Measurements from ENCODE around the gene ADORA1.

Gene ADORA1

DNA sequence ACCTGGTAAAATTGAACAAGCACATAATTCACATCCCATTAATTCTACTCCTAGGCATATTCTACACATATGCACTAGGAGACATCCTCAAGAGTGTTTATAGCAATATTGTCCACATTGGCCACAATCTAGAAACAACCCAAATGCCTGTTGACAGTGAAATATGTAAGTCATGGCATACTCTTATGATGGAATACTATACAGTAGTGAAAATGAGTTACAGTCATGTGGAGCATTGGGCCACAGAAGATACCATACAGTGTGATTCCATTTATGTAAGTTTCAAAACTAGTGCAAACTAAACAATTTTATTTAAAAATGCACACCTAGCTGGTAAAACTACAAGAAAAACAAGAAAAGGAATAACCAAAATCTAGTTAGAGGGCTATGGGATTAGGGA, 82.8 kb downstream of the ADORA1 start:
- no peak for DNase-seq (ENCODE audit: low read depth in 1 of 2, low spot score in 1 of 2)

DNA sequence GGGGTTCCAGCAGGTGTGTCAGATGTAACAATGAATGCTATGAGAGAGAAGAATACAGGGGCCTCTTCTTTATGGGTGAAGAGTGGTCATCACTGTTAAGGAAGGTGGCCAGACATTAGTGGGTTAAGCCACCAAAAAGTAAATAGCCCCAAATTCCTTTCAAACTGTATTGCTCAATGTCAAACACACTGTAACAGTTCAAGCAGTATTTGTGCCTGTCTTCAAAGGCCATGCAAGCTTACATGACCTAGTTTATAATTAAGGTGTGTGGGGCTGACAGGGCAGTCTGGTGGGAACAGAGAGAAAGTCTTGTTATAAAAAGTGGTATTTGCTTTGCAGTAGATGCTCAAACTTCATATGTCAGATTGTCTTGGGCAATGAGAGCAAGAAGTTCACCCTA, 83.5 kb downstream of the ADORA1 start:
- no peak for DNase-seq (ENCODE audit: low read depth in 1 of 2, low spot score in 1 of 2)

DNA sequence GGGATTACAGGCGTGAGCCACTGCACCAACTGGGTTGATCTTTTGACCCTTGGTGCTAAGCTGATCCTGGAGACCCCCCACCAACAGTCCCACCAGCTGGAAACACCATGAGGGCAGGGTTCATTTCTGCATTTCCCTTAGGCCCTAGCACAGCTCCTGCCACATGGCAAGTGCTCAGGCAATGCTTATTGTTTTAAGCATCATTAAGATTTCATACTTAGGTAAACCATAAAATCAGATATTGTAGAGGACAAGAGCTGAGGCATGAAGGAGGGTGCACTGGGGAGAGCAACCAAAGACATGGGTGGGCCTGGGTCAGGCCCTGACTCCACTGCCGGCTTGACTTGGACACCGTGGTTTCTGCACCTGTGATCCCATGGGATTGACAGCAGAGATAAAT, 84.3 kb downstream of the ADORA1 start:
- no peak for DNase-seq (ENCODE audit: low read depth in 1 of 2, low spot score in 1 of 2)

DNA sequence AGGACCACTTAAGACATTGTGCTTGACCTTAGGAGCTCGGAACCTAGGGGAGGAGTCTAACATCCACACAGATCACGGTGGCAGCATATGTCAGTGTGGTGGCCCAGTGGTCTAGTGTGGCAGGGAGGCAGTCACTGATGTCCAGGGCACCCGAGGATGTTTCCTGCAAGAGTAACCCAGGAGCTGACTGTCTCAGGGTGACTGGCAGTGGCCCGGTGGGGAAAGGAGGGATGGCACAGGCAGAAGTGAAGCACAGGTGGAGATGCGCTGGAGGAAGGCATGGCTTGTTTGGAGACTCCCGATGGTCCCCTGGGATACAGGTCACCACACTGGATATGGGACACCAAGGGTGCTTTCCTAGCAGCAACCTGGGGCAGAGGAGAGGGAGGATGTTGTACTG, 85.6 kb downstream of the ADORA1 start:
- DNase-seq (ENCODE audit: low read depth in 1 of 2, low spot score in 1 of 2) = no peak

- DNase-seq (ENCODE audit: low read depth in 1 of 2, low spot score in 1 of 2) = no peak
Observed at GRCh38 chr1:203214871-203215270, 87.3 kb downstream of the ADORA1 start.

DNA sequence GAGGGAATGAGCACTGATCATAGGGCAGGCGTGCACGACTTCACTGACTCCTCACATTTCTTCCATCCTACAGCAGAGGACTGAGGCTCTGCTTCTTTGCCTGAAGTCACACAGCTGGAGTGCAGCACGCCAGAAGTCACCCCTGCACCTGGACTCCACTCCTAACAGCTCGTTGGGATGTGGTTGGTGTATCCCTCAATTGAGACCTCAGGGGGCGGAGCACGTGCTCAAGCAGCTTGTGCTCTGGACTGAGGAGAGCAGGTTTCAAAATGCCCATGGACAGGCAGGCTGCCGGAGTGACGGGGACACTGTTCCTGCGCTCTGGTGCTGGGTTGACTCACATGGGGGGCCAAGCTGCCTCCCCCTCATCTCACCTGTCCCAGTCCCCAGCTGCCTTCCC, 88.0 kb downstream of the ADORA1 start:
- DNase-seq (ENCODE audit: low read depth in 1 of 2, low spot score in 1 of 2) = no peak

GRCh38 chr1:203216274-203217138, 89.0 kb downstream of the ADORA1 start:
- peak in 1 of 2 donors; percentile 28 for DNase-seq (ENCODE audit: low read depth in 1 of 2, low spot score in 1 of 2)

Measured in stimulated activated CD4-positive, alpha-beta T cell treated with anti-CD3 and anti-CD28 coated beads, Interleukin-15, amount 100 ng/mL, for 1 hour (primary cell).